CD14-positive monocyte (primary cell): ENCODE data around the gene CRADD. TPM values are rescaled to one million over a fixed set of nuclear protein-coding genes. Genes with fewer than 3 reads are reported as not detected.
"Not testable (repeated sequence)": the region's sequence is repeated elsewhere in the genome, so short reads cannot be mapped to it uniquely, and the experiment has no call there.

Experiments
- DNase-seq, 3 donors: peaks; one replicate each; pipeline ENCODE4 v3.0.0-alpha.2; 2011 to 2022
- H2AFZ ChIP-seq: 2 replicates; pipeline ENCODE4 v1.6.0; 2012; ENCODE audit warnings: mild to moderate bottlenecking, low read depth, low read length, inconsistent platforms; ENCODE audit not compliant: insufficient read depth, poor library complexity, severe bottlenecking
- H3K27ac ChIP-seq, 2 donors: 1 replicate in 1 of 2; 2 replicates in 1 of 2; pipeline ENCODE4 v1.5.1; 2012 to 2013; ENCODE audit warnings: low read length in 2 of 2, control low read depth in 1 of 2, inconsistent platforms in 1 of 2, low read depth in 1 of 2, mild to moderate bottlenecking in 1 of 2
- H3K27me3 ChIP-seq, 2 donors: one replicate each; pipeline versions ENCODE4 v1.6.0 to v1.6.1; 2011 to 2013; ENCODE audit warnings: low read length in 2 of 2; ENCODE audit not compliant: control insufficient read depth in 2 of 2, insufficient read depth in 2 of 2
- H3K36me3 ChIP-seq, 2 donors: replicated peaks in 1 of 2; 1 replicate in 1 of 2; 2 replicates in 1 of 2; pipeline versions ENCODE4 v1.5.1 to v1.6.1; 2012 to 2013; ENCODE audit warnings: low read length in 2 of 2, control low read depth in 1 of 2, inconsistent platforms in 1 of 2, mild to moderate bottlenecking in 1 of 2; ENCODE audit not compliant: insufficient read depth in 2 of 2, control insufficient read depth in 1 of 2
- H3K4me1 ChIP-seq, 2 donors: 1 replicate in 1 of 2; 2 replicates in 1 of 2; pipeline versions ENCODE4 v1.5.1 to v1.6.1; 2012 to 2013; ENCODE audit warnings: low read length in 2 of 2, control low read depth in 1 of 2, inconsistent platforms in 1 of 2, mild to moderate bottlenecking in 1 of 2, moderate library complexity in 1 of 2; ENCODE audit not compliant: insufficient read depth in 2 of 2, control insufficient read depth in 1 of 2
- H3K4me2 ChIP-seq: replicated peaks from 2 replicates; pipeline ENCODE3; 2012; ENCODE audit warnings: low read length, moderate library complexity, mild to moderate bottlenecking; ENCODE audit not compliant: poor library complexity, severe bottlenecking; ENCODE audit errors: extremely low read depth
- H3K4me3 ChIP-seq, 3 experiments: fragments of 200-600 bp in 1 of 3; sonication (generic) in 1 of 3; replicated peaks in 1 of 3; 1 replicate in 2 of 3; 2 replicates in 1 of 3; pipeline ENCODE4 v1.5.1; 2011 to 2013; ENCODE audit warnings: low read length in 3 of 3, mild to moderate bottlenecking in 3 of 3, control low read depth in 2 of 3, low read depth in 2 of 3, inconsistent platforms in 1 of 3, moderate library complexity in 1 of 3
- H3K79me2 ChIP-seq: 2 replicates; pipeline ENCODE4 v1.6.0; 2012; ENCODE audit warnings: mild to moderate bottlenecking, control low read depth, inconsistent platforms, low read length, moderate library complexity; ENCODE audit not compliant: insufficient read depth
- H3K9ac ChIP-seq: 2 replicates; pipeline ENCODE4 v1.6.0; 2017; ENCODE audit warnings: low read length, mild to moderate bottlenecking; ENCODE audit not compliant: insufficient read depth, poor library complexity, severe bottlenecking
- H3K9me3 ChIP-seq, 2 donors: replicated peaks in 1 of 2; 1 replicate in 1 of 2; 2 replicates in 1 of 2; pipeline versions ENCODE4 v1.5.1 to v1.6.1; 2012 to 2013; ENCODE audit warnings: low read length in 2 of 2, control low read depth in 1 of 2; ENCODE audit not compliant: control insufficient read depth in 1 of 2, insufficient read depth in 1 of 2
- H4K20me1 ChIP-seq: 2 replicates; pipeline ENCODE4 v1.6.0; 2012; ENCODE audit warnings: mild to moderate bottlenecking, low read length, control low read depth, moderate library complexity; ENCODE audit not compliant: insufficient read depth
- H3K27ac Mint-ChIP-seq, 7 donors: one replicate each; pipeline ENCODE4 v1.8.0; 2020; ENCODE audit warnings: mild to moderate bottlenecking in 7 of 7, mixed read lengths in 7 of 7, moderate library complexity in 6 of 7, inconsistent platforms in 2 of 7
- H3K27me3 Mint-ChIP-seq, 3 donors: one replicate each; pipeline ENCODE4 v1.8.0; 2021 to 2022; ENCODE audit warnings: low read depth in 3 of 3, mild to moderate bottlenecking in 3 of 3, mixed read lengths in 3 of 3, moderate library complexity in 3 of 3, inconsistent platforms in 1 of 3
- H3K36me3 Mint-ChIP-seq, 2 donors: one replicate each; pipeline ENCODE4 v1.8.0; 2020; ENCODE audit warnings: mixed read lengths in 2 of 2, inconsistent platforms in 1 of 2, mild to moderate bottlenecking in 1 of 2
- H3K4me1 Mint-ChIP-seq: one replicate; pipeline ENCODE4 v1.8.0; 2020; ENCODE audit warnings: mild to moderate bottlenecking, mixed read lengths
- H3K4me3 Mint-ChIP-seq, 2 donors: one replicate each; pipeline ENCODE4 v1.8.0; 2020; ENCODE audit warnings: mild to moderate bottlenecking in 2 of 2, mixed read lengths in 2 of 2, moderate library complexity in 1 of 2
- H3K9me3 Mint-ChIP-seq, 7 donors: one replicate each; pipeline ENCODE4 v1.8.0; 2020 to 2022; ENCODE audit warnings: mixed read lengths in 7 of 7, mild to moderate bottlenecking in 6 of 7, moderate library complexity in 6 of 7, inconsistent platforms in 2 of 7
- WGBS: methylation state at CpG from one replicate; pipeline ENCODE4 v1.1.5; 2013; ENCODE audit warnings: missing lambda C conversion rate; ENCODE audit not compliant: insufficient coverage; 5-methylcytosine and 5-hydroxymethylcytosine counted together
- intact Hi-C, 2 donors: fragments of 100-400 bp; cut with micrococcal nuclease; formaldehyde crosslinking; loops; one replicate each; pipeline versions ENCODE4 v1.15.0 to v1.15.1; 2023
- polyA plus RNA-seq, 3 donors: library from polyadenylated mRNA; depleted of rRNA in 1 of 3; unstranded in 2 of 3; stranded (reverse) in 1 of 3; fragments of 300-500 nt in 2 of 3; fragments of >200 nt in 1 of 3; fragmentation: Illumina TruSeq in 2 of 3; gene quantifications; 1 replicate in 2 of 3; 2 replicates in 1 of 3; pipeline ENCODE4 v1.2.3, GENCODE V29; 2012 to 2021
- TF ChIP-seq, protein P1 (sequence below): fragments of 200-600 bp; IDR thresholded peaks from one replicate; pipeline ENCODE4 v1.8.0; 2022; ENCODE audit warnings: antibody characterized with exemption, mild to moderate bottlenecking

The CRADD gene
- polyA plus RNA-seq, 3 donors = 5.6 to 12.2 (median 11.2) TPM

- TF ChIP-seq, protein P1, sequence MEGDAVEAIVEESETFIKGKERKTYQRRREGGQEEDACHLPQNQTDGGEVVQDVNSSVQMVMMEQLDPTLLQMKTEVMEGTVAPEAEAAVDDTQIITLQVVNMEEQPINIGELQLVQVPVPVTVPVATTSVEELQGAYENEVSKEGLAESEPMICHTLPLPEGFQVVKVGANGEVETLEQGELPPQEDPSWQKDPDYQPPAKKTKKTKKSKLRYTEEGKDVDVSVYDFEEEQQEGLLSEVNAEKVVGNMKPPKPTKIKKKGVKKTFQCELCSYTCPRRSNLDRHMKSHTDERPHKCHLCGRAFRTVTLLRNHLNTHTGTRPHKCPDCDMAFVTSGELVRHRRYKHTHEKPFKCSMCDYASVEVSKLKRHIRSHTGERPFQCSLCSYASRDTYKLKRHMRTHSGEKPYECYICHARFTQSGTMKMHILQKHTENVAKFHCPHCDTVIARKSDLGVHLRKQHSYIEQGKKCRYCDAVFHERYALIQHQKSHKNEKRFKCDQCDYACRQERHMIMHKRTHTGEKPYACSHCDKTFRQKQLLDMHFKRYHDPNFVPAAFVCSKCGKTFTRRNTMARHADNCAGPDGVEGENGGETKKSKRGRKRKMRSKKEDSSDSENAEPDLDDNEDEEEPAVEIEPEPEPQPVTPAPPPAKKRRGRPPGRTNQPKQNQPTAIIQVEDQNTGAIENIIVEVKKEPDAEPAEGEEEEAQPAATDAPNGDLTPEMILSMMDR = no peak
- Mint-ChIP-seq H3K4me1 (peaks cover 2% of the 10 kb centered on the region), H3K27me3 (peaks cover 0 to 1% (median 0%) of the 10 kb centered on the region in 3 donors), H3K4me3 (no peak overlapping the region), H3K36me3 (no peaks in the 10 kb centered on the region), H3K9me3 (peaks cover 9 to 27% (median 18%) of the 10 kb centered on the region in 7 donors), H3K27ac (no peak overlapping the region)
- no peak for DNase-seq
- 80% methylated on average over 1 of the region's 4 CpGs for WGBS
- Histone ChIP-seq H3K36me3 (no peaks in the 10 kb centered on the region), H3K27me3 (no peaks in the 10 kb centered on the region), H3K9me3 (peaks cover 0 to 9% of the 10 kb centered on the region in 2 donors), H3K27ac (no peak overlapping the region), H4K20me1 (no peaks in the 10 kb centered on the region), H3K4me1 (no peaks in the 10 kb centered on the region), H2AFZ (no peak overlapping the region), H3K4me2 (no peak overlapping the region), H3K9ac (no peak overlapping the region), H3K79me2 (no peaks in the 10 kb centered on the region), H3K4me3 (no peak overlapping the region)
- intact Hi-C loops = no loop called here
These were observed 249.1 kb downstream of the CRADD start for GRCh38 chr12:93926237-93926636.

DNA sequence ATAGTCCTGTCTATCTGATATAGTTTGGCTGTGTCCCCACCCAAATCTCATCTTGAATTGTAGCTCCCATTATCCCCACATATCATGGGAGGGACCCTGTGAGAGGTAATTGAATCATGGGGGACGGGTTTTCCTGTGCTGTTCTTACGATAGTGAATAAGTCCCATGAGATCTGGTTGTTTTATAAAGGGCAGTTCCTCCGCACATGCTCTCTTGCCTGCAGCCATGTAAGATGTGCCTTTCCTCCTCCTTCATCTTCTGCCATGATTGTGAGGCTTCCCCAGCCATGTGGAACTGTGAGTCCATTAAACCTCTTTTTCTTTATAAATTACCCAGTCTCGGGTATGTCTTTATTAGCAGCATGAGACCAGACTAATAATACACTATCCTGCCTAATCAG lies 251.9 kb downstream of the CRADD start:
- H3K4me3 ChIP-seq, DNase-seq, H3K36me3 ChIP-seq, H3K4me1 ChIP-seq, H3K9ac ChIP-seq, H3K27ac ChIP-seq, H3K27me3 ChIP-seq, H3K79me2 ChIP-seq, H3K9me3 ChIP-seq, H3K36me3 Mint-ChIP-seq, H2AFZ ChIP-seq, H3K4me3 Mint-ChIP-seq, H4K20me1 ChIP-seq, H3K4me2 ChIP-seq, H3K27me3 Mint-ChIP-seq, intact Hi-C loops, H3K4me1 Mint-ChIP-seq: not testable (repeated sequence)
- no CpG with 5 or more reads among the region's 4 CpGs for WGBS
- Mint-ChIP-seq H3K27ac (peak overlapping the region in 2 of 7 donors; percentile 7 to 71), H3K9me3 (peaks cover 13 to 36% (median 18%) of the 10 kb centered on the region in 7 donors)
